GM18511 (cell line): ENCODE results near the gene HOMEZ.
"Not testable (repeated sequence)": the region's sequence is repeated elsewhere in the genome, so short reads cannot be mapped to it uniquely, and the experiment has no call there.

Experiments used
- ATAC-seq: cut with Tn5 transposase; IDR thresholded peaks from one replicate; pipeline ENCODE4 v1.9.1; 2021; ENCODE audit warnings: mild to moderate bottlenecking, moderate library complexity; ENCODE audit not compliant: unreplicated experiment

The HOMEZ gene

DNA sequence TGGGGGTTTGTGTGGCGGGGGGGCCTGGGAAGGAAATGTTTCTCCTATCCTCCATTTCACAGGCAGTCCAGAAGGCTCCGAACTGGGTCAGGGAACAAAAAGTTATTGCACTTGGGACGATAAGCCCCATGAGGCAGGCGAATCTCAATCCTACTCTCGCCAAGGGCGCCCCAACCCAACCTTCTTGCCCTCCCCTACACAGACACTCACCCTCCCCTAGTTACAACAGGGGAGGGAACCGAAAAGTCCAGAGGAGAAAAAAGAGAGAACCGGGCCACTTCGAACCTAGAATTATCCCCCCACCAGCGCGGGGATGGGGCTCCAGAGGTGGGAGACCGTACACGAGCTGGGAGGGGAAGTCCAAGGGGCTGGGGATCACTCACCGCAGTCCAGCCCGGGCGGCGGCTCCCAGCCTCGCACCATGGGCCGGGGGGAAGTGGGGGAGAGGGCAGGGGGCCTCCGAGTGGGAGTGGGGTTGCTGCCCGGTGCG lies 357 bp downstream of the HOMEZ start:
- ATAC-seq: peak; percentile 36

DNA sequence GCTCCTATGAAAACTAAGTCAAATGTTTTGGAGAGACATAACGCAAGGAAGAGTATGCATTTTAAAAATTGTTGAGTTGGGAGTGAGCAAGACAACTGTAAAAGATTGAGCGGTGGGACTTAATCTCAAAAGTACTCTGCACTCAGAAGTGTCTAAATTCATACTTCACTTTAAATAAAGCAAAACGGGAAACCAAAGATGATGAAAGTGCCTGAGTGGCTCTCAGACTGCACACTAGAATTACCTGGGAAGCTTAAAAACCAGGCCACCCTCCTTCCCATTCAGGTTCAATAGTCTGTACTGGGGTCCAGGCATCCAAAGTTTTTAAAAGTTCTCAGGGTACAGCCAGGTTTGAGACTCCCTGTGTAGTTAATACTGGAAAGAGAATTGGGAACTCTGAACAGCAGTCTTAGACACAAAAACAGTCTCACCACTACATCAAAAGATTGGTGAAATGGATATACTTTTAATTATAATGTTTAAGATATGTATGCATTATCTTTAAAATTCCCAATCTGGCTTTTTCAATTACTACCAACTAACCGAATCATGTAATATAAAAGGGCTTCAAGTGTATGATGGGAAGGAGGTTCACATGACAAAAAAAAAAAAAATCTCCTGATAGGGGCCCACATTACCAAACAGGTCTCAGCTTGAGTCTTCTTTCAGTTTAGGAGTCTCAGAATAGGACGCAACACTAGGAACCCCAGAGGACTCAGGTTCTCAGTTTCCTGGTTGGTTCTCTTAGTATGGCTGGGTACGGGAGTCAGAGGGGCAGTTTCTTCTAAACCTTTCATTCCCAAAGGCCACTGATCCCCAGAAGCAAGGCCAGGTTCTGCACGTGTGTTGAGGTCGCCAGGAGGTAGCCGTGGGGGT lies 1.0 kb downstream of the HOMEZ start:
- peak; percentile 19 for ATAC-seq

DNA sequence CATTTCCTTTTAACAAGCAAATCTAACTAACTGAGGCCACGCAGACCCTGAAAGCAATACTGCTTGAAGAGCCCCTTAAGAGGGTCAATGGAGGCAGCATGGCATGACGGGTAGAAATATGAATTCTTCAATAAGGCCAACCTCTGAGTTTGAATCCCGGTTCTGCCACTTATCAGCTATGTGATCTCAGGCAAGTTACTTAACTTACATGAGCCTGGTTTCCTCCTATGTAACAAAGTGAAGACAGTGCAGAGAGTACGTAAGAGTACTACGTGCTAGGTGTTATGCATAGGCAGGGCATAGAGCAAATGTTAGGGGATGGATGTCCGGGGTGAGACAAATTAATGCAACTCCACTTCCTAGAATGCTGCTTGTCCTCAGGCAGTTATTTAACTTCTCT lies 4.7 kb downstream of the HOMEZ start:
- no peak for ATAC-seq

DNA sequence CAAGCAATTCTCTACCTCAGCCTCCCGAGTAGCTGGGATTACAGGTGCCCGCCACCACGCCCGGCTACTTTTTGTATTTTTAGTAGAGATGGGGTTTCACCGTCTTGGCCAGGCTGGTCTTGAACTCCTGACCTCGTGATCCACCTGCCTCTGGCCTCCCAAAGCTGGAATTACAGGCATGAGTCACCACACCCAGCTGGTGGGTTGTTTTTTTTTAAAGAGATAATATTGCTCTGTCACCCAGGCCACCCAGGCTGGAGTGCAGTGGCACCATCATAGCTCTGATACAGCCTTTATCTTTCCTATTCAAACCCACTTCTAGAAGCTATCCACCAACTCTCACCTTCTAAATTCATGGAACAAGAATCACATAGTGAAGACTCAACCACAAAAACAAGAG lies 8.0 kb downstream of the HOMEZ start:
- not testable (repeated sequence) for ATAC-seq

DNA sequence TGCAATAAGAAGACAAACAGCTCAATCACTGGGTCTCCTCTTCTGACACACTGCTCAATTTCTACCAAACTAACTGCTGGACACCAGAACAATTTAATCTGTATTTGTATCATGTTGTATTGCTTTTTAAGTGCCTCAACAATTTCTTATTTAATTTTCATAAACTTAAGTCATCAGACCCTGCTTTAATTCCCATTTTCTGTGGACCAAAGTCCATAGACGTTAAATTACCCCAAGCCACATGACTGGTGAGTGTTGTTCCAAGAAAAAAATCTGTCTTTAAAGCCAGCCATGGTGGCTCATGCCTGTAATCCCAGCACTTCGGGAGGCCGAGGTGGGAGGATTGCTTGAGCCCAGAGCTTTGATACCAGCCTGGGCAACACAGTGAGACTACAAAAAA lies 8.7 kb downstream of the HOMEZ start:
- no peak for ATAC-seq

DNA sequence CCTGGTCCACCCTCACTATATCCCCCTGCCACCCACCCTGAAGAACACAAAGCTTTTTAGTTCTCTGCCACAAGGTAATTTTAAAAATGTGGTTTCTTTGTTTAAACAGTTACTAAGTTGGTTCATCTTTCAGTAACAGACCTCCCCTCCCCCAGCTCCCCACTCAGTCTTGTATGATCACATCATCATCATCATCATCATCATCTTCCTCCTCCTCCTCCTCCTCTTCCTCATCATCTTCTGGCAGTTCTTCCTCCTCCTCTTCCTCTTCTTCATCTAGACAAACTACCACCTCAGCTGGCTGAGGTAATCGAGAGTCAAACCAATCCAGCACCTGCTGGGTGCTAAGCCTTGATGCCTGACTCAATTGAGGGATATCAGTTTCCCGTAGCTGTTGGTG lies 10.5 kb downstream of the HOMEZ start:
- no peak for ATAC-seq

DNA sequence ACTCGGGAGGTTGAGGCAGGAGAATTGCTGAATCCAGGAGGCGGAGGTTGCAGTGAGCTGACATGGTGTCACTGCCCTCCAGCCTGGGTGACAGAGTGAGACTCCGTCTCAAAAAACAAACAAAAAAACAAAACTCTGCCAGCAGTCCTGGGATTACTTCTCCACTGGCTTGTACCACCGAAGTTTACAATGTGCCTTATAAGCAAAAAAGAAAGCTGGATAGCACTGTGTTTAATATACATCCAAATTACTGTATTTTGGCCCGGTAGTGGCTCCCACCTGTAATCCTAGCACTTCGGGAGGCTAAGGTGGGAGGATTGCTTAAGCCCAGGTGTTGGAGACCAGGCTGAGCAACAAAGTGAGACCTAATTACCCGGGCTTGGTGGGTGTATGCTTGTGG lies 16.7 kb downstream of the HOMEZ start:
- no peak for ATAC-seq

DNA sequence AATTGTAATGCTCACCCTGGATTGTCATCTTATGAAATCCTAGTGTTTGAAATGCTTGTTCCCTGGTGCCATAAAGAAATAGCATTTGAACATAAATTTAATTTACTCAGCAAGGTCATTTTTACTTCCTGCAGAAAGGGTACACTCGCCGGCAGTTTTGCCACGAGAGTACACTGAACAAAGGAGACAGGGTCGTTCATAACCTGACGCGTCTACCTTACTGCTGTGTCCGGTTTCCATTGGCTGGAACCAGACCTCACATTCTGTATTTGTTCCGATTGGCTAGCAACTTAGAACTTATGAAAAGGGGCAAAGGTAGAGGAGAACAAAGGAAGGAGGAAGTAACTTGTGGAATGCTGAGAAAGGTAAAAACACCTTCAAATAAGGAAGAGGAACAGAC lies 25.1 kb downstream of the HOMEZ start:
- not testable (repeated sequence) for ATAC-seq

DNA sequence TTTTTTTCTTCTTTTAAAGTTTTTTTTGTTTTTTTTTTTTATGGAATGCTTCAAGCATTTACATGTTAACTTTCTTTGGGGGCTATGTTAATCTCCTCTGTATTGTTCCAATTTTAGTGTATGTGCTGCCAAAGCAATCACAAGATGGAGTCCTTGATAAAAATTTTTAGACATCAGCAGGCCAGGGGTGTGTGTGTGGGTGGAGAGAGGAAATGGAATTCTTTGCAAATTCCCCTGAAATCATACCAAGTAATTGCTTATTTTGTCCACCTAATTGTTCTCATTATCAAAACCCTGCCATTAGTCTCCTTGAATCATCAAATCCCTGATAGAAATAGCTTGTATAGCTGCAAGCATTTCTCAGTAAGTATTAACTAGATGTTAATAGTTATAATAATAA lies 26.5 kb downstream of the HOMEZ start:
- no peak for ATAC-seq

DNA sequence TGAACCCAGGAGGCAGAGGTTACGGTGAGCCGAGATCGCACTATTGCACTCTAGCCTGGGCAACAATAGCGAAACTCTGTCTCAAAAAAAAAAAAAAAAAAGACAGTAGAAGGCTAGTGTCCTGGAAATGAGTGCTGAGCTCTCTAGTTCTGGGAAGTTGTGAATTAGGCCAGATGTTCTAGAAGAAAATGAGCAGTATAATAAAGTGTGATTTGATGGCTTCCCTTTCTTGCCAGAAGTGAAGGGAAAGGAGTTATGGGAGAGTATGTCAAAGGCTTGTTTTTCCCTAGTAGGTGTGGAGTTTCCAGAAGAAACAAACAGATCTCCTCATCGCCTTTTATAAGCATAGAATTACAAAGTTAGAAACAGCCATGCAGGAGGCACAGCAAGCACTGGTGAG lies 27.7 kb downstream of the HOMEZ start:
- no peak for ATAC-seq

DNA sequence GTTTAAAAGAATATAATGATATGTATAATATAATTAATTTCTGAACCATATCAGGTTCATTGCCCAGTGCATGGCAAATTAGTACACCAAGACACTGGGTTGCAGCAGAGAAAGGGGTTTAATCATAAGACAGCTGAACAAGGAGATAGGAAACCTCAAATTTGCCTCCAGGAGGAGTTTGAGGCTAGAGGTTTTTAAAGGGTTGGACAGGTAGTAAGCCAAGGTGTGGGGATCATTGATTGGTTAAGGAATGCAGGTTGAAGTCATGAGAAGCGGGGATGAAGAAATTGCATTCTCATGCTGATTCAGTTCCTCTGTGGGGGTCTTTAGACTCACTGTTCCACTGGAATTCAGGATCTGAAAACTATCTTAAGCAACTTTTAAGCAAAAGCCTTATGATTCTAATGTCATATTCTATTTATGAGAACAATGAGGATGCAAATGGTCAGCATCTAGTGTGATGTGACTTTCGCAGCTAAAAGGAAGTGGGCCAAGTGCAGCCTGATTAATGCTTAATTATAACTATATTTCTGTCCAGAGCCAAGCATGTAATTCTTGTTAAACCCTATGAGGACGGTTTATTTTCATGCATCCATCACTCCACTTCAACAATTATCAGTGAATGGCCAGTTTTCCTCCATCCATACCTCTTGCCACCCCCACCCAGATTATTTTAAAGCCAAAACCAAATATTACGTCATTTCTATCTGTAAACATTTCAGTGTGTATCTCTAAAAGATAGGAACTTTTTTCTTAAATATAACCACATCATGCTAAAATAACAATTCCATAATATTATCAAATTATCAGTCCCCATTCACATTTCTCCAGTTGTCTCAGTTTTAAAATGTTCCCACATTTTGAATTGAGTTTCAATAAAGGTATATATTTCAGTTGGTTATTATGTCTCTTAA lies 33.3 kb downstream of the HOMEZ start:
- no peak for ATAC-seq

DNA sequence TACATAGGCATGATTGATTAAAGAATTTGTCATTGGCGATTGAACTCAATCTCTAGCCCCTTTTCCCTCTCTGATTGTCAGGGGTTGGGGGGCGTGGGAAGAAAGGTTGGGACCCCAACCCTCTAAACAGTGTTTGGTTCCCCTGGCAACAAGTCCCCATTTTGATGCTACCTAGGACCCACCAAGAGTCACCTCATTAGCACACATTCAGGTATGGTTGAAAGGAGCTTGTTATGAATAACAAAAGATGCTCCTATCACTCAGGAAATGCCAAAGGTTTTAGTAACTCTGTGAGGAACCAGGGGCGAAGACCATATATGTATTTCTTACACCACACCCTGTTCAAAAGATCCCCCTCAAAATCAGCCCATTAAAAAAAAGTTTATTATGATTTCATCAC lies 33.9 kb downstream of the HOMEZ start:
- ATAC-seq: no peak

DNA sequence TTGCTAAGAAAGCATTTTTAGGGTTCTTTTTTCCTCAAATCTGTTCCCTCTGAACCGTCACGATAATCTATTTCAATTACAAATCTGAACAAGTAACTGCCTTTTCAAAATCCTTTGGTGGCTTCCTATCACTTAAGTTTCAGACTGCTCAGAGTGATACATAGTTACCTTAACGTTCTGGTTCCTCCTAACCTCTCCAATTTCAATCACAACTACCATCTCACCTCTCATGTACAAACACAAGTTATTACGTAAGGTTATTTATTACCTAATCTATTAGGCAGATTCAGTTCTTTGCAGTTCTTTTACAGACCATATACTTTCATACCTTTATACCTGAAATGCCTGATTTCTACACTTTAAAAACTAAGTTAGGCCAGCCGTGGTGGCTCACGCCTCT lies 36.1 kb downstream of the HOMEZ start:
- no peak for ATAC-seq

DNA sequence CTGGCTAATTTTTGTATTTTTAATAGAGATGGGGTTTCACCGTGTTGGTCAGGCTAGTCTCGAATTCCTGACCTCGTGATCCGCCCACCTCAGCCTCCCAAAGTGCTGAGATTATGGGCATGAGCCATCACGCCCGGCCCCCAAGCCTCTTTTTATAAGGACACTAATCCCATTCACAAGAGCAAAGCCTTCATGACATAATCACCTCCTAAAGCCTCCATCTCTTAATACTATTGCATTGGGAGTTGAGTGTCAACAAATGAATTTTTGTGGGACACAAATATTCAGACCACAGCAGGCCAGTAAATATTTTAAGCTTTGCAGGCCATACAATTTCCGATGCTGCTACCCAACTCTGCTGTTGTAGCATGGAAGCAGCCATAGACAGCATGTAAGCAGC lies 37.3 kb downstream of the HOMEZ start:
- ATAC-seq: no peak

DNA sequence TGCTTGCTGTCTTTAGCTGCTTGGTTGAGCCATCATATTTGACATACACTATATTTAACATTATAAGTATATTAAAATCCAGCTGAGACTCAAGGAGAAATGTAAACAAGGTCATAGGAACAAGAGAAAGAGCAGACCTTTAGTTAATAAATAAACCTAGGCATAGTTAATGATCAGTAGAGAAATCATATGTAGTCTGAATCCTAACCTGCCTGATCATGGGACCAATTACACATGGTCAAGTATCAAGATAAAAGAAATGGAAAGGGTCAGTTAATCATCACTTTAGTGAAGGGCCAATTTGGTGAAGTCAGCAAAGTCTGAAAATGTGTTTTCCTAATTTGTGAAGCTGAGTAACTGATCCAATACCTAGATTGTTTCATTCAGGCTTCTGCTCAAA lies 40.6 kb downstream of the HOMEZ start:
- ATAC-seq: no peak

DNA sequence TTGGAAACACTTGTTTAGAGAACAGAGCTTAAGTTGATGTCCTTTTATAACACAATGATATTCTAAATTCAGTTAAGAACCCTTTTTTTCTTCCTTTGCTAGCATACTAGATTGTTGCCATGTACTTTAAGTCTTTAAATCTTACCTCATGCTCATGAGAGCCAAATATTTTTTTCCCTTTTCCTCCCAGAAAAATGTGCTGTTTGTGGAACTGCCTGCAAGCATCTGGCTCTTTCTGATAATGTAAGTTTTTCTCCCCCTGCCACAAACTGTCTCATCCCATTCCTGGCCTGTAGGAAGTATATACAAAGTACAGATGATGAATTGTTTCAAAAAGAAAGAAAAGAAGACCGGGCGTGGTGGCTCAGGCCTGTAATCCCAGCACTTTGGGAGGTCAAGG lies 42.9 kb downstream of the HOMEZ start:
- ATAC-seq: no peak

DNA sequence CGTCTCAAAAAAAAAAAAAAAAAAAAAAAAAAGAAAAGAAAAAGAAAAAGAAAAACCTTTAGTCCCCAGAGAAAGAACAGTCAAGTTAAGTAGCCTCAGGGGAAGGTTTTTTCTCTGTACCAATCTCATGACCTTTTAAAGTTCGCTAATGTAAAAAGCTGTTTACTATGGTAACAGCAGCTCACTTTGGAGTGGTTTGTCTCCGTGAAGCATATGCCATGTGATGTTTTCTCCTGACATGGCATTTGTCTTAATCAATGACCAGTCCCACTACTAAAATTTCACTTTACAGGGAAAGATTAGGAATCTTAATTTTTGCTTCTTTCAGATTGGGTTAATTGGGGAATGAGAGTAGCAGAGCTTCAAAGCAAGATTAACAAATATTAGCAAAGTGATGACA lies 43.9 kb downstream of the HOMEZ start:
- no peak for ATAC-seq

DNA sequence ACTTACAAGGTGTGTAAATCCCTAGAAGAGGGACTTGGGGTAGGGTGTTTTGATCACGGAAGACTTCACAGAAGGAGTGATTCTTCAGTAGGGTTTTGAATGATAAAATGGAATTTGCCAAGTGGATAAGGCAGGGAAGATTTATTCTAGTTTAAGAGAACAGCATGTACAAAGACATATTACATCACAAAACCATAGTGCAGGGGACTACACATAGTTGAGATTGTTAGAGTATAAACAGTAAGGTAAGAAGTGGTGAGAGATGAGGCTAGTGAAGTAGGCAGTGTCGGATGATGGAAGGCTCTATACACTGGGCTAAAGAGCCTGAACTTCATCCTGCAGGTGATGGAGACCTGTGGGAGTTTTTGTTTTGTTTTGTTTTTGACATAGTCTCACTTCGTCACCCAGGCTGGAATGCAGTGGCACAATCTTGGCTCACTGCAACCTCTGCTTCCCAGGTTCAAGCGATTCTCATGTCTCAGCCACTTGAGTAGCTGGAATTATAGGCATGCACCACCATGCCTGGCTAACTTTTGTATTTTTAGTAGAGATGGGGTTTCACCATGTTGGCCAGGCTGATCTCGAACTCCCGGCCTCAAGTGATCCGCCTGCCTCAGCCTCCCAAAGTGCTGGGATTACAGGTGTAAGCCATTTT lies 44.7 kb downstream of the HOMEZ start:
- ATAC-seq: not testable (repeated sequence)

DNA sequence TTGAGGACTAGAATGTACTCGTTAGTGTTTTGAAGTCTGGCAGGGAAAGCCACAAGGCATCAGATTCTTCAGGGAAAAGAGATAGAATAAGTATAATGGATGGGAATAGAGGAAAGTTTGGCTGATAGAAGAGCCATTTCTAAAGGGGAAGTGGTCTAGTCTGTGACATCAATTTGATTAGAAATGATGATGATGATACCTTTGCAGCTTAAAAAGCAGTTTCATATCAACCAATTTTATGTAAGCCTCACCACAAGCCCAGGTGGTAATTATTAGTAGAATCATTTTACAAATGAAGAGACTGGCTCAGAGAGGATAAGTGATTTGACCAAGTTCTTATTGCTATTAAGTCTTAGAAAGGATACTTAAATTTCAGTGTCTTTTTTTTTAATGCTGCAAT lies 45.3 kb downstream of the HOMEZ start:
- no peak for ATAC-seq

DNA sequence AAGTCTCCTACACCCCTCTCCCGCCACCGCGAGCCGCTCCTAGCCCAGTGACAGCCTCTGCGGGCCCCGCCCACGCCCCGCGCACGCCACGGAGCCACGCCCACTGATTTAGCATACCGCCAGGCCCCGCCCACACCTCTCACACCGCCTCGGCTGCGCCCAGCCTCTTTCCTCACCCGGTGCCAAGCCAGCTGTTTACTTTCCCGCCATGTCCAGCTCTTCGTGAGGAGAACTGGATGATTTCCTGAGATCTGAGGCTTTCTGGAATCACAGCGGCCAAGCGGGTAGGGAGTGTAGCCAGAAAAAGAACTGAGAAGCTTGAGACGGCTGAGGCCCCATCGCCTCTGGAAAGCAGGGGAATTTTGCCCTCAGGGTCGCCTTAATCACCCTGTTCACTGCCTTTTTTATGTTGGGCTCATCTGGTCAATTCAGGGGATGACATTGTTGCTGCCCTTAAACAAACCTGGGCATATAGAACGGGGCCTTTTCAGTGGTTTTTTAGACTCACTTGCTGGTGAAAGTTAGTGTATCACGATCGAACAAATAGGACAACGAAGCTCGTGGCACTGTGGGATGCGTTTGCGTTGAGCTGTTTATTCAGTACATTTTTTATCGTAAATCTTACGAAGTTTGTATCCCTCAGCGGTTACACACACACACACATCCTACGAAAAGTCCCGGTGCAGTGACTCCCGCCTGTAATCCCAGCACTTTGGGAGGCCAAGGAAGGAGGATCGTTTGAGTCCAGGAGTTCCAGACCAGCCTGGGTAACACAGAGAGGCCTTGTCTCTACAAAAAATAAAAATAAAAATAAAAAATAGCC lies 47.9 kb downstream of the HOMEZ start, which contains the start of gene RNF212B:
RNF212B (plus strand) TSS at position 165 of the 823 bp plus-strand sequence. CDS start 2,410 bp downstream, outside the sequence.
- ATAC-seq: peak; percentile 75
